ENCODE results near the gene CBR4. TPM values are rescaled to one million over a fixed set of nuclear protein-coding genes. Genes with fewer than 3 reads are reported as not detected.
A peak's percentile ranks its signal among the peaks of the same experiment; 100 is the strongest.

Gene CBR4
- total and polyA plus RNA-seq, 2 experiments from 2014 or later: 9.9 to 14.7 TPM

DNA sequence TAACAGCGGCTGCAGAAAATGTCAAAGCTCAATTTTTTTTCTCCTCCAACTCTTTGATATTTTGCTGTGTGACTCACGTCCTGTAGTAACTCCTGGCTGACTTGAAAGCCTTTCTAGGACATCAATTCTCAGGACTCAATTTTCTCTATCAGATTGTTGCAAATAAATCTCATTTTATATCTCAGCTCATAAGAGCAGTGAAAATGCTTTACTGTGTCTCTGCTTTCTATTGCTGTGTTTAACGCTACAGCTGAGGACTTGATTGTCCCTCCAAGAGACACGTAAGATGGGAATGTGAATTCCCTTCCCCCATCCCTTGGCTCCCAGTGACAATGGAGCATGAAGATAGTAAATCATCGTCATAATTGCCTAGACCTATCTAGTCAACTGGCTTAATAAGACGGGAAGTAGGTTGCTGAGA is 20.5 kb upstream of the CBR4 start:
- H3K27me3 ChIP-seq (replicated peaks; ENCODE audit: insufficient read depth): no peaks in the 10 kb centered on the region
- no peak overlapping the region for H3K9ac ChIP-seq
- no peaks in the 10 kb centered on the region for H3K4me1 ChIP-seq (ENCODE audit: insufficient read depth)
- H3K4me3 ChIP-seq: no peak overlapping the region
- peak; percentile 35 for DNase-seq
- peaks cover 3% of the 10 kb centered on the region; the same call in 1 of the 2 replicates for H3F3A ChIP-seq (ENCODE audit: insufficient read depth)
- no peak for TF ChIP-seq EZH2phosphoT487 (IDR thresholded peaks at IDR 0.05; ENCODE audit: insufficient read depth, low read depth)
- no peak for TF ChIP-seq EZH2 (IDR thresholded peaks at IDR 0.05; ENCODE audit: insufficient read depth, poor library complexity, severe bottlenecking)
- no peak overlapping the region for H3K4me2 ChIP-seq (ENCODE audit: unreplicated experiment)
- no peaks in the 10 kb centered on the region for H3K9me3 ChIP-seq (ENCODE audit: low read depth)
- no peaks in the 10 kb centered on the region for H3K36me3 ChIP-seq (ENCODE audit: low read depth)
- 0 out of 2 replicates have a peak overlapping the region, but pooled peaks have one; percentile 7 for H2AFZ ChIP-seq
- WGBS, 2 experiments (ENCODE audit: low coverage in 1 of 2, low lambda C conversion rate in 2 of 2, missing lambda C conversion rate in 2 of 2): 44 to 47% methylated on average over 6 of the region's 6 CpGs
- in situ Hi-C loops (cut with MboI): no loop called here
- no peaks in the 10 kb centered on the region for H4K20me1 ChIP-seq (ENCODE audit: insufficient read depth)
- no peak overlapping the region for H3K27ac ChIP-seq
- H3K9me2 ChIP-seq (ENCODE audit: insufficient read depth): no peaks in the 10 kb centered on the region
- H3K79me2 ChIP-seq (ENCODE audit: insufficient read depth): no peaks in the 10 kb centered on the region

DNA sequence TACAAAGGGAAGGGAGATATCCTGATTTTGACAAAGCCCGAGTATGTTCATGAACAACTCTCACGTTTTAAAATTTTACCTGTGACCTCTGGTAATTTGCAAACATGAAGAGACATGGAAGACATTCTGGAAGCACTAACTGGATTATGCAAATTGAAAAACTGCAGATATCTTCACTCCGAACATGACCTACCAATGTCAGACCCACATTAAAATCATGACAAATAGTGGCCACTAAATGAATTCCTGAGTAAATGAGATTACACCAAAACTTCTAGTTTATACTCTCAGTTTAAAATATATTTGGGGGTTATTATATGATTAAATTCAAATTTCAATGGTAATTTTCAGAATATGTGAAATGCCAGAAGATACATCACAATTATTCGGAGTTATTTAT is 19.9 kb upstream of the CBR4 start:
- in situ Hi-C loops (cut with MboI): no loop called here
- Histone ChIP-seq H3K4me1 (ENCODE audit: insufficient read depth) (no peaks in the 10 kb centered on the region), H3K9ac (no peak overlapping the region), H3K27me3 (replicated peaks; ENCODE audit: insufficient read depth) (no peaks in the 10 kb centered on the region), H3K9me3 (ENCODE audit: low read depth) (no peaks in the 10 kb centered on the region), H3K4me2 (ENCODE audit: unreplicated experiment) (no peak overlapping the region), H3K27ac (no peak overlapping the region), H4K20me1 (ENCODE audit: insufficient read depth) (no peaks in the 10 kb centered on the region), H3F3A (ENCODE audit: insufficient read depth) (peaks cover 3% of the 10 kb centered on the region; the same call in 1 of the 2 replicates), H3K36me3 (ENCODE audit: low read depth) (no peaks in the 10 kb centered on the region), H3K9me2 (ENCODE audit: insufficient read depth) (no peaks in the 10 kb centered on the region), H3K4me3 (no peak overlapping the region), H2AFZ (no peak overlapping the region), H3K79me2 (ENCODE audit: insufficient read depth) (no peaks in the 10 kb centered on the region)
- TF ChIP-seq EZH2 (IDR thresholded peaks at IDR 0.05; ENCODE audit: insufficient read depth, poor library complexity, severe bottlenecking) (no peak), EZH2phosphoT487 (IDR thresholded peaks at IDR 0.05; ENCODE audit: insufficient read depth, low read depth) (no peak)
- DNase-seq: no peak
- 77 to 79% methylated on average over 4 of the region's 4 CpGs for WGBS, 2 experiments (ENCODE audit: low coverage in 1 of 2, low lambda C conversion rate in 2 of 2, missing lambda C conversion rate in 2 of 2)

DNA sequence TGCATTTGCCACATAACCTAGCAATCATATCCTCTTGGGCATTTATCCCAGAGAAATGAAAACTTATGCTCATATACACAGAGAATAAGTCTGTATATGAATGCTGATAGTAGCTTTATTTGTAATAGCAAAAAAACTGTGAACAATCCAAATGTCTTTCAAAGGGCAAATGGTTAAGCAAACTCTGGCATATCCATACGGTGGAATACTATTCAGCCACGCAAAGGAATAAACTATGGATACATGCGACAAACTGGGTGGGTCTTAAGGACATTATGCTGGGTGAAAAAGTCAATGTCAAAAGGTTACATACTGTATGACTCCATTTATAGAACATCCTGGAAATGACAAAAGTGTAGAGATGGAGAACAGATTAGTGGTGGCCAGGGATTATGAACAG is 17.6 kb upstream of the CBR4 start:
- H3K9me3 ChIP-seq (ENCODE audit: low read depth): no peaks in the 10 kb centered on the region
- H3K27ac ChIP-seq: no peak overlapping the region
- H3K4me2 ChIP-seq (ENCODE audit: unreplicated experiment): no peak overlapping the region
- H3K27me3 ChIP-seq (replicated peaks; ENCODE audit: insufficient read depth): no peaks in the 10 kb centered on the region
- no peak for TF ChIP-seq EZH2phosphoT487 (IDR thresholded peaks at IDR 0.05; ENCODE audit: insufficient read depth, low read depth)
- TF ChIP-seq EZH2 (IDR thresholded peaks at IDR 0.05; ENCODE audit: insufficient read depth, poor library complexity, severe bottlenecking): no peak
- no peaks in the 10 kb centered on the region for H3K36me3 ChIP-seq (ENCODE audit: low read depth)
- in situ Hi-C loops (cut with MboI): no loop called here
- H2AFZ ChIP-seq: no peak overlapping the region
- H4K20me1 ChIP-seq (ENCODE audit: insufficient read depth): no peaks in the 10 kb centered on the region
- 97 to 100% methylated on average over 3 of the region's 3 CpGs for WGBS, 2 experiments (ENCODE audit: low coverage in 1 of 2, low lambda C conversion rate in 2 of 2, missing lambda C conversion rate in 2 of 2)
- no peak overlapping the region for H3K9ac ChIP-seq
- H3K9me2 ChIP-seq (ENCODE audit: insufficient read depth): no peaks in the 10 kb centered on the region
- no peak overlapping the region for H3K4me3 ChIP-seq
- H3K79me2 ChIP-seq (ENCODE audit: insufficient read depth): no peaks in the 10 kb centered on the region
- H3F3A ChIP-seq (ENCODE audit: insufficient read depth): peaks cover 3% of the 10 kb centered on the region; the same call in 1 of the 2 replicates
- no peaks in the 10 kb centered on the region for H3K4me1 ChIP-seq (ENCODE audit: insufficient read depth)
- no peak for DNase-seq

DNA sequence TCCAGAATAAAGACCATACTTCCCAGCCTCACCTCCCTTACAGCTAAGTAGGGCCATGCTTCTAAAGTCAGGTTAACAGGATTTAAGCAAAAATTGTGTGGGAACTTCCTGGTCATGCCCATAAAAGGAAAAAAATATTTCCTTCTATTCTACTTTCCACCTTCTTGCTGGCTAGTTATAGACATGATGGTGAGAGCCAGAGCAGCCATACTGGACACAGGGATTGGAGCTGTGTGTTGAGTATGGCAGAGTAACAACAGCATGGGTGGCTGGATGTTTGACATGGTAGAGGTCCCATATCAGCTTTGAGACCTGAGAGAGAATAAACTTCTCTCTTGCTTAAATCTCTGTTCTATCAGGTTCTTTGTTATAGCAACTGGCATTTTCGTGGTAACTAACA is 15.1 kb upstream of the CBR4 start:
- H2AFZ ChIP-seq: no peak overlapping the region

More for the DNA sequence above, 15.1 kb upstream of the CBR4 start:
- H3F3A ChIP-seq (ENCODE audit: insufficient read depth): 0 out of 2 replicates have a peak, but pooled peaks cover 3% of the 10 kb centered on the region
- no peaks in the 10 kb centered on the region for H4K20me1 ChIP-seq (ENCODE audit: insufficient read depth)
- H3K9ac ChIP-seq: no peak overlapping the region
- no peaks in the 10 kb centered on the region for H3K9me2 ChIP-seq (ENCODE audit: insufficient read depth)
- H3K36me3 ChIP-seq (ENCODE audit: low read depth): no peaks in the 10 kb centered on the region
- no peaks in the 10 kb centered on the region for H3K27me3 ChIP-seq (replicated peaks; ENCODE audit: insufficient read depth)
- H3K4me3 ChIP-seq: no peak overlapping the region
- TF ChIP-seq EZH2phosphoT487 (IDR thresholded peaks at IDR 0.05; ENCODE audit: insufficient read depth, low read depth) (no peak), EZH2 (IDR thresholded peaks at IDR 0.05; ENCODE audit: insufficient read depth, poor library complexity, severe bottlenecking) (no peak)
- H3K4me1 ChIP-seq (ENCODE audit: insufficient read depth): no peaks in the 10 kb centered on the region
- DNase-seq: no peak
- no peaks in the 10 kb centered on the region for H3K9me3 ChIP-seq (ENCODE audit: low read depth)
- WGBS, 2 experiments (ENCODE audit: low coverage in 1 of 2, low lambda C conversion rate in 2 of 2, missing lambda C conversion rate in 2 of 2): 88 to 97% methylated on average over 1 of the region's 1 CpG
- no peaks in the 10 kb centered on the region for H3K79me2 ChIP-seq (ENCODE audit: insufficient read depth)
- H3K4me2 ChIP-seq (ENCODE audit: unreplicated experiment): no peak overlapping the region
- no peak overlapping the region for H3K27ac ChIP-seq
- in situ Hi-C loops (cut with MboI): no loop called here

Data from GM23248 (cell line).